ENCODE measurements around the gene PTPRG.

The PTPRG gene

GRCh38 chr3:61868499-61868898 lies 307.1 kb downstream of the PTPRG start:
- TF ChIP-seq FOXP2 (optimal IDR thresholded peaks at IDR 0.05; ENCODE audit: borderline replicate concordance, extremely low read depth, extremely low read length, insufficient read depth): no peak
- no peak for TF ChIP-seq REST (IDR thresholded peaks at IDR 0.05; ENCODE audit: insufficient read depth in 1 of 2, low read depth in 2 of 2, low read length in 2 of 2)
- no peak for TF ChIP-seq POLR2AphosphoS5 (IDR thresholded peaks at IDR 0.05; ENCODE audit: low read depth, low read length)

GRCh38 chr3:61869371-61869770 lies 308.0 kb downstream of the PTPRG start:
- TF ChIP-seq REST (IDR thresholded peaks at IDR 0.05; ENCODE audit: insufficient read depth in 1 of 2, low read depth in 2 of 2, low read length in 2 of 2) (no peak), TAF1 (IDR thresholded peaks at IDR 0.05; ENCODE audit: borderline replicate concordance, insufficient read depth, low read length) (no peak), FOXP2 (optimal IDR thresholded peaks at IDR 0.05; ENCODE audit: borderline replicate concordance, extremely low read depth, extremely low read length, insufficient read depth) (no peak), POLR2AphosphoS5 (IDR thresholded peaks at IDR 0.05; ENCODE audit: low read depth, low read length) (no peak), SIN3A (IDR thresholded peaks at IDR 0.05; ENCODE audit: borderline replicate concordance, insufficient read depth, low read length) (no peak)

GRCh38 chr3:61871644-61872043 lies 310.3 kb downstream of the PTPRG start:
- no peak for TF ChIP-seq FOXP2 (optimal IDR thresholded peaks at IDR 0.05; ENCODE audit: borderline replicate concordance, extremely low read depth, extremely low read length, insufficient read depth)
- no peak for TF ChIP-seq POLR2AphosphoS5 (IDR thresholded peaks at IDR 0.05; ENCODE audit: low read depth, low read length)
- TF ChIP-seq SIN3A (IDR thresholded peaks at IDR 0.05; ENCODE audit: borderline replicate concordance, insufficient read depth, low read length): no peak
- TF ChIP-seq TAF1 (IDR thresholded peaks at IDR 0.05; ENCODE audit: borderline replicate concordance, insufficient read depth, low read length): no peak
- TF ChIP-seq REST (IDR thresholded peaks at IDR 0.05; ENCODE audit: insufficient read depth in 1 of 2, low read depth in 2 of 2, low read length in 2 of 2): no peak

DNA sequence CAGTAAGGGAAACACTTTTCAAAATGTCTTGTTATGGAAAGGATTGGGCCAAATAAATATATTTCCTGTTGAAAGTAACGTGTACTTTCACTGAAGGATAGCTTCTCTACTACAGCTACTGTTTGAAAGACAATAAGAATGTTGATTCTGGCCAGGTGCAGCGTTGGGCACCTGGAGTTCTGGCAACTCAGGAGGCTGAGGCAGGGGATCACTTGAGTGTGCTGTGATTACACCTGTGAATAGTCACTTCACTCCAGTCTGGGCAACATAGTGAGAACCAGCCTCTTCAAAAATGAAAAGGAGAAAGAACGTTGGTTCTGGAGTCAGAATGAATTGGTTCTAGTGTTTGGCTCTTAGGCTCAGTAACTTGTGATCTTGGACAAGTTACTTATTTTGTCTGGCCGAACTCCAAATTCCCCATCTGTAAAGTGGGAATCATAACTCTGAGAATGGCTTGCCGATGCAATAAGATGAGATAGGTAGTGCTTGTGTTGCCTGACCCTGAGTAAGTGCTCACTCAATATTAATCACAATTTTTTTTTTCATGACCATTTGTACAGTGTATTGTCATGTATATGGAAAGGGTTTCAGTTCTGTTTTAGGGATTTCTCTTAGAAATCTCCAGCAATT lies 310.8 kb downstream of the PTPRG start:
- TF ChIP-seq FOXP2 (optimal IDR thresholded peaks at IDR 0.05; ENCODE audit: borderline replicate concordance, extremely low read depth, extremely low read length, insufficient read depth) (no peak), SIN3A (IDR thresholded peaks at IDR 0.05; ENCODE audit: borderline replicate concordance, insufficient read depth, low read length) (no peak), REST (IDR thresholded peaks at IDR 0.05; ENCODE audit: insufficient read depth in 1 of 2, low read depth in 2 of 2, low read length in 2 of 2) (no peak), TAF1 (IDR thresholded peaks at IDR 0.05; ENCODE audit: borderline replicate concordance, insufficient read depth, low read length) (no peak), POLR2AphosphoS5 (IDR thresholded peaks at IDR 0.05; ENCODE audit: low read depth, low read length) (no peak)

Data from PFSK-1 (cell line).